CD4-positive, alpha-beta T cell treated with Interleukin-21 for 1 hour (primary cell): ENCODE measurements around the gene ROR2.
"Not testable (repeated sequence)": the region's sequence is repeated elsewhere in the genome, so short reads cannot be mapped to it uniquely, and the experiment has no call there.

Experiments
- DNase-seq: peaks from one replicate; pipeline ENCODE4 v3.0.0-alpha.2; 2020

Gene ROR2

DNA sequence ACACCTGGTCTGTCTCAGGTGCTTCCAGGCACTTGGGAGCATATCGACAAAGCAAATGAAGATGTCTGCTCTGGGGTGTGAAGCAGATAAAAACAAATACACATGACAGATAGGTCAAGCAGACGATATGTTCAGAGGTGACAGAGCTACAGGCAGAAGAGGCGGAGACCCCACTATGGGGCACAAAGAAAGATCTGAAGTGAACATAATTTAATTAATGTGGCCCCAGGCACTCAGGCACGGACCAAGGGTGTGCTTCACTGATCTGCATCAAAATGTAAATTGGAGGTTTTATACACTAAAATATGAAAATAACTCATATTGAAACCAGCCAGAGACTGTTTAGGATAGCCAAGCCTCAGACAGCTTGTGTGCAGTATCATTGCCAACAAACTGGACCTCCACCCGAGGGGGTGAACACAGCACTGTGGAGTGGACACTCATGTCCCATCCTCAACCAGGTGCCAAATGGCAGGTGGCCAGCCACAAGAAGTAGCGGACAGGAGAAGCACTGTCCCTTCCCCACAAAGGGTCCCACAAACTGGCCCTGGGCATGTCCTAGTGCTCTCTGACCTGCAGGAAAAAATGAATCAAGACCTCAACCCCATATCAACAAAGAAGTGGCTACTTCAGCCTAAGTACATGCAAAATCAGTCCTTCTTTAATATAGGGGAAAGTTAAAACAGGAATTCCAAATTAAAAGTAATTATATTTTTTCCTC lies 29.2 kb downstream of the ROR2 start:
- no peak for DNase-seq

DNA sequence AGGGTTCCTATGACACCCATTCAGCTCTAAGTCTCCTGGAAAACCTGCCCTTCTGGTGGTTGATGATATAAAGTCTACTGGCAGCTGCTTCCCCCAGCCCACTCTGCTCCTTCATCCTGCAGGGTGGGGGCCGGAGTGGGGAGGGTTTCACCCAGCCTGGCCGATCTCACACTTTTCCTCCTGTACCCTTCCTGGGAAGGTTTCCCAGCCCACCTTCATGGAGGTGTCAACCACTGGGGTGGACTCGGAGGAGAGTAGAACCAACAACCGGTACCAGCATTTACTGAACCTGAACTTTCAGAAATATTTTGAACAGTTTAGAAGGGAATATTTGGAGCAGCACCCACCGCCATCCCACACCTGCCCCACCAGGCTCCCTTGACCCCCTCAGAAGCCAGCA lies 30.4 kb downstream of the ROR2 start:
- no peak for DNase-seq

DNA sequence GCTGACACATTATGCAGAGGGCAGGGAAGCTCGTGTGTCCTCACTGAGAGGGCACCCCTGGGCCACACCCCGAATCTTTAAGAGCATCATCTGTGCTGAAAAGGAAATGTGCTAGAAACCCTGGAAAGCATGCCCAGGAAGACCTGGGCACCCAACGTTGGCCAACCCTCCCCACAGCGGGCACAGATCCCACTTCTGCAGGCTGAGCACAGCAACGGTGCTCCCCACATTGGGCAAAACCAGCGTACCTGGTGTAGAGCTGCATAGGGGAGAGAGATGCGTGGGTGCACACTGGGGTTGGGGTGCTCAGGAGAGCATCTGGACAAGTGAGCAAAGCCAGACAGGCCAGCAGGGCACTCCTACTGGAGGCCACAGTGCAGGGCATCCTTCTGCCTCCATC lies 32.6 kb downstream of the ROR2 start:
- no peak for DNase-seq

DNA sequence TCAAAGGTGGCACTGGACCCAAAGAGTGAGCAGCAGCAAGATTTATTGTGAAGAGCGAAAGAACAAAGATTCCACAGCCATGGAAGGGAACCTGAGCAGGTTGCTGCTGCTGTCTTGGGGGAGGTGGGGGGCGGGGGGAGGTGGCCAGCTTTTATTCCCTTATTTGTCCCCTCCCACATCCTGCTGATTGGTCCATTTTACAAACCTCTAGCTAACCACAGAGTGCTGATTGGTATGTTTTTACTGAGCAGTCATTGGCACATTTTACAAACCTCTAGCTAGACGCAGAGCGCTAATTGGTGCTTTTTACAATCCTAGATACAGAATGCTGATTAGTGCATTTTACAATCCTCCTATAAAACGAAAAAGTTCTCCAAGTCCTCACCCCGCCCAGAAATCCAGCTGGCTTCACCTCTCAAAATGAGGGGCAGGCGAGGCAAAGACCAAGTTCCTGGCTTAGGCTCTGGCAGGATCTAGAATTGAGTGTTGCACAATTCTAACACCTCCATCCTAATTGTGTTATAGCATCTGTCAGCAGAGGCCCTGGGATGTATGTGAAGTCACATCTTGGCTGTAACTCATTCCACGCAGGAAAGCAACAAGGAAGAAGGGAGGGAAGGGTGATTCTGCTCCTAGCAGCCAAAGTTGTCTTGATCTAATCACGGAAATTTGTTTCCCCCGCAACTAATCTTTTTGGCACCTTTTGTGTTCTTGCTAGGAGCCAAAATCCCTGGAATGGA lies 34.3 kb downstream of the ROR2 start:
- DNase-seq, result no peak

DNA sequence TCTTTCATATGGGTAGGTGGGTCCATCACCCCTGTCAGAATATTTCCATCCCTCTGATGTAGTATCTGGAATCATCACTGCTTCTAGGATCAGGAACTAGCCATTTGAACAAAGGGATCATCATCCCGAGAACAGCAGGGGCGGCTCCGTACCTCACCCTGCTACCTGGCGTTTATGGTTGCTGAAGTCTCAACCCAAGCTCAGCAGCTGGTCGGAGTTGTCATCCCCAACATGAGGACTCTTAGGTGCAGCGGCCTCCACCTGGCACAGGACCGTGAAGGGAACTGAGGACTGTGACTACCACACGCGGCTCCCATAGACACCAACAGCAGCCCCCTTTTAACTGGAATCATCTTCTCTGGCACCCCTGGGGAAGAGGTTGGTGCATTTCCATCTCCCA lies 35.1 kb downstream of the ROR2 start:
- DNase-seq, result no peak

DNA sequence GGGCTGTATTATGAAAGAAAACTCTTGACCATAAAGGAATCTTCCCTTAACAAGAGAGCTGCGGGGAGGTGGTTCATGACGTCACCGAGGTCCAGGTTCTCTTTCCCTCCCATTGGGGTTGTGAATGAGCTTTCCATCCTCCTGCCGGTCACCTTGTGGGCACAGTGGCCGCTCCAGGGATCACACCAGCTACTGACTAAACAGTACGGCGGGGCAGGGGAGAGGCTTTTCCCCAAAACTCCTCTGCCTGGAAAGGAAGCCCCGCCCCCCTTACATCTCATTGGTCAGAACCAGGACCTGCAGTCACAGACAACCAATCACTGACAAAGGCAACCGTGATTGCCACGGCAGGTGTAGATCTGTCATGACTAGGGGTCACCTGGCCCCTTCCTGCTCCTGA lies 35.6 kb downstream of the ROR2 start:
- no peak for DNase-seq

DNA sequence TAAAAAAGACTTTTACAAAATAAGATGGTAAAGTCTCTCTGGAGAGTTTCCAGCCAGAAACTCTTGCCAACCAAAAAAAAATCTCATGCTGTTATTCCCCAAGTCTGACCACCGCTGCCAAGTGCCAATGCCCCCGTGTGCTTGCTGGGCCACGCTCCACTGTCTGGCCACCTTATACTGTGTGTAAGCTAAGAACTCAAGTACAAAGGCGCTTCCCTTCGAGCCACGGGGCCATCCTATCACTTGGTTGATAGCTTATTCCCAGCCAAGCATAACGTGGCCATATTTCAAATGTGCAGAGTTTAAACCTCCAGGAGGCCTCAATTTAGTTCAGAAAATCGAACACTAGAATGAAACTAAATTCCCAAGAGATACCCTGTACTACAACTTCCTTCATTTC lies 36.0 kb downstream of the ROR2 start:
- DNase-seq, result no peak

DNA sequence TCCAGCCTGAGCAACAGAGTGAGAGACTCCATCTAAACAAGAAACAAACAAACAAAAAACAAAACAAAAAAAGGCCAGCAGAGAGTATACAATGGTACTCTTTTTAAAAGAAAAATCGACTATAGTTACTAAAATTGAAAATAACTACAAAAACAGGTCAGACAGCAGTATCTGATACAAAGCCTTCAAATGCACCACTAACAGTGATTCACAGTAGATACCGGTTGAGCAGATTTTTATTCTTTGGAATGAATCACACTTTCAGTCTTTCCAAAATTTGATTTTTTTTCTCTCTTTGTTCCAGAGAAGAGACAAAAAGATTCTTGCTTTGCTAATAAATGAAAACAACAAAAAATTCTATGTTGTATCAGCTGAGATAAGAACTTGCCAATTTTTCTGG lies 36.9 kb downstream of the ROR2 start:
- DNase-seq, result no peak

DNA sequence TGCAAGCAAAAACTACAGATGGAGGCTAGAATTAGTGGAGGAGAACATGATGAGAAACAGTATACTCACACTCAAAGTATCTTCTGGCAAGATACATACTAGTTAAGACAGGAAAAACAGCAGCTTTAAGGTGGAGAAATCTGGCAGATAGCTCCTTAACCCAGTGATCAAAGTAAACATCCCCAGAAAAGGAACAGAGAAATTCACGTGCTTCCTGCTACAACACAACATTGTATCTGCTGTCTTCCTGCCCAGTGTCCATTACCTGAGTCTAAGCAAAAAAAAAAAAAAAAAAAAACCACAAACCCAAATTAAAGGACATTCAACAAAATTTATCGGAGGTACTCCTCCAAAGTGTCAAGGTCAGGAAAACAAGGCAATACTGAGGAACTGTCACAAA lies 38.4 kb downstream of the ROR2 start:
- DNase-seq, result no peak

DNA sequence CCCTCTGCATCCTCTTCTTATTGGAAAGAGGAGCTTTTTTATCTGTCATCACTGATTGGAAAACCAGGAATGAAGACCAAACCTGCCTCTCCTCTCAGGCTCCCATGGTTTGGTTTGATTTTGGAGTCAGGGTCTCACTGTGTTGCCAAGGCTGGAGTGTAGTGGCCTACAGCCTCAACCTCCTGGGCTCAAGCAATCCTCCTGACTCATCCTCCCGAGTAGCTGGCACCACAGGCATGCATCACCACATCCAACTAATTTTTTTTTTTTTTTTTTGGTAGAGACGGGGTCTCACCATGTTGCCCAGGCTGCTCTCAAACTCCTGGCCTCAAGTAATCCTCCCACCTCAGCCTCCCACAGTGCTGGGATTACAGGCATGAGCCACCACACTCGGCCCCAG lies 40.8 kb downstream of the ROR2 start:
- not testable (repeated sequence) for DNase-seq

DNA sequence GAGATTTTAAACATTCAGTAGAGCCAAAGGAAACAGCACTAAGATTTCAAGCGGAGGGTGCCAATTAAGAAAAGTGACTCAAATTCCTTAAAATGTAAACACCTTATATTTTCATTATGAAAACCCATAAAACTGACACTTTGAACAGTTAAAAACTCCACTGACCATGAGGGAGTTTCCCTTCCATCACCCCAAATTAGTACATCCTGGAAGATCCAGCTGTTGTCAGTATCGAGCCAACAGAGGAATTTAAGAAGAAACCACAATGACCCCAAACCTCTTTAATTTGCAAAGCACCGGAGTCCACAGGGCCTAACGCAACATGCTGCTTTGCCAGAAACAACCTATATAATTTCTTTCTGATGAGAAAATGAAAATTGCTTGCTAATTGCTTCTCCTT lies 41.3 kb downstream of the ROR2 start:
- no peak for DNase-seq

DNA sequence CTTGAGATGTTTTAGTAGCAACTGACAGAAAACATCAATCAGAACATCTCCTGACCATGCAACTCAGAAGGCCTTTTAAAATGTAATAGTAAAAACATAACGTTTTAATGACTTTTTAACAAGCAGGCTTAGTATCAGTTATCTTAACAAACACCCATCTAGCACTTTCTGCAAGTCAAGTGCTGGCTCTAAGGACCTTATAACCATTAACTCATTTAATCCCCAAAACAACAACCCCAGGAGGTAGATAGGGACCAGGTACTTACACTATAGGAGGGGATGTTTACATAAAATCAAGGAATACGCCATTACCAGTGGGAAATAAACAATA lies 41.8 kb downstream of the ROR2 start:
- no peak for DNase-seq

DNA sequence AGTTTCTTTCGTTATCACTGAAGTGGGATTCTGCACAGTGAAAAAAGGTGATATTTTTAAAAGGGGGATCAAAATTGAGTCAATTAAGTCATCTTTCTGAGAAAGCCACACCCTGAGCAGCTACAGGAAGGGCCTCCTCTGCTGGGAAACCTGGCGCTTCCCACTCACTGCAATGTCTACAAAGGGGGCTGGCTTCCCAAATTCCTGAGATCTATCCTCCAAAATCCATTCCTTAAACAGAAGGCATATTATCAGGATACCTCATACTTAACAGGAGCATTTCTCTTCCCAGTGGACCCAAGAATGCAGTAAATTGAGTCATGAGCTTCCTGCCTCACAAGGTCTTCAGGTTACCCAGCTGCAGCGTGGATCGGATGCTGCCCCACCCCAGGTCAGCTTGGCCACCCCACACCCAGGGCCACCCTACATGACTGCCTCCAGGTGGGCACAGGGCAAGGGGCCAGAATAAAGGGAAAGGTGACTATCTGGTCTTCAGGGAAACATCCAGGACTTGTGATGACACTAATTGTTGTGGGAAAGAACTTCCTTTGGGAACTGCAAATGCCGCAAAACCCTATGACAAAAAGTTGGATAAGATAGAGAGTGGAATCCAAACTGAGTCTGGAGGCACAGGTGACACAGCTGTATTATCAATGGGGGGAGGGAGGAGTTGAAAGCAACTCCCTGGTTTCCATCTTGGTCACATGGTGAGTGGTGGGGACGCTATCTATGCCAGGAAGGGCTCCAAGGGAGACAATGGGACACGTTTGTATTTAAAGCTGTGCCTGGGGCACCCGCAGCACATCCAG lies 42.3 kb downstream of the ROR2 start:
- no peak for DNase-seq

DNA sequence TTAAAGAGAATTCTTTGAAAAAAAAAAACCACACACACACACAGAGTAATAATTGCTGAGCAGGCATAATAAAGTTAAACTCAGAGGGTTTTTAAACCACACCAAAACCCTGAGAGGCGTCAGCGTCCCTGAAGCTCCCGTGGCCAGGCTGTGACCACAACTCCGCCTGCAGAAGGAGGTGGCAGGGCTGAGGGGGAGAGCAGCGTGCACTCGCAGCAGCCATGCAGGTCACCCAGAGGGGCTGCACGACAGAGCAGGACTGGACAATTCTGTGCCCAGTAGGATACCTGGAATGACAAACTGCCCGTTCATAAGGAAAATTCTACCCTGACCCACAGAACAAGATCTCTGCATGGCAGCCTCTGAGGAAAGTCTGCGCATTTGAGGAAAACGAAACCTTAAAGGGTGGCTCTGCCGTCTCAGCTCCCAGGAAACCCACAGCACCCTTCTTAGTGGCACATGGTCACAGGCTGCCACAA lies 44.0 kb downstream of the ROR2 start:
- DNase-seq, result peak; percentile 60

DNA sequence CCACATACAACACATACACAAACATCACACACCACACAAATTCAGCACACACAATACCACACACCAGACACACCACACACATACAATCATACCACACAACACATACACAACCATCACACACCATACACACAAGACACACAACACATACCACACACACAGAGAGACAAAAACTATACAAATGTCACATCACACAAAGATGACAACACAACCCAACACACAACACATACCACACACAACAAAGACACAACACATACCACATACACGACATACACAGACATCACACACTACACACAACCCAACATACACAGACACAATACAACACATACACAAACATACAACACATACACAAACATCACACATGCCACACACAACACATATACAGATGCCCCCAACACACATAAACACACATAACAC lies 44.8 kb downstream of the ROR2 start:
- DNase-seq, result no peak

DNA sequence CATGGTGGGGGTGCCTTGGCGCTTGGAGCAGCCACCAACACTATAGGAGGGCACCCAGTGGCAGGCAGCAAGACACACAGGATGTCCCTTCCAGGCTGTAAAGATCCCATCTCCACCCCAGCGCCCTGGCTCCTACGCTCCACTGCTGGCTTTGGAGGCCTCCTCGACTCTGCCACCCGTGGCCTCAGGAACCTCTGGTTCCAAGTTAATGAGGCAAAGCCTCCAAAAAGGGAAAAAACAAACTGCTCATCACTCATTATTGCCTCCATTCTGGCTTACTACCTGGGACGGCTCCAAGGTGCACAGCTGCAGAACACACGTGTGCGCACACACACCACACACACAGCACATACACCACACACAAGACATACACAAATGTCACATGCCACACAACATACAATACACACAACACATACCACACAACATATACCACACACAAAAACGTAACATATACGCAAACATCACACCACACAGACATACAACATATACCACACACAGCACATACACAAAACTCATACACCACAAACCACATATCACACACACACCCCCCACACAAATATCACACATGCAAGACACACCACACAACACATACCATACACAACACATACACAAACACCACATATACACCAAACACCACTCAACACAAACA lies 45.3 kb downstream of the ROR2 start:
- no peak for DNase-seq

DNA sequence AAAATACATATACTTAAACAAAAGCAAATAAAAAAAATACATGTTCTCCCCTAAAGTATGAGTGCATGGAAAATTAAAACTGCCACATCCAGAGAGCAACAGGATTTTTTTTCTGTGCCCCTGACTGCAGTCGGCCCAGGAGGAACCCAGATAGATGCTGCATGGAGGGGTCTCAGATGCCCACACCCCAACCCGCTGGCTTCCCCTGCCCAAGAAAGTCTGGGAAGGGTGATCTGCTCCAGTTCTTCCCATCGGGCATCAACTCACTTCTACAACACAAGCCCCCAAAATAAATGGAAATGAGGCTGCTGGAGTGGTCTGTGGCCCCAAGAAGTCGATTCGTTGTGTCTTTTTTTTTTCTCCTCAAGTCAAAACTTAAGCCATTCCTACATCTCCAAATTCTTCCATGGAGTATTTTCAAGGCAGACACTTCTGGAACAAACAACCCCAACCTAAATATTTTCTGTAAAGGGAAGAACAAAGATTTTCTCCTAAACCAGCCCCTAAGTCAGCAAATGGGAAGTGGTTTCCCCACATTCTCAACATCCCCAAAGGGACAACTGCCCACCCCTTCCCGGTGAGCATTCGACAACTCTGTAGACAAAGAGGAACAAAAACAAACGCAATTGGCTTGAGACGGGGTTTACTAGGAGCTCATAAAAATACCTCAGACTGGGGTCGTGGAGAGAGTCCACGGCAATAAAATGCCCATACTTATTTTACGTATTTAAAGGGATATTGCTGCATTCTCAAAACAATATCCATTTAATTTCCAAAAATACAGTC lies 46.7 kb downstream of the ROR2 start:
- no peak for DNase-seq

DNA sequence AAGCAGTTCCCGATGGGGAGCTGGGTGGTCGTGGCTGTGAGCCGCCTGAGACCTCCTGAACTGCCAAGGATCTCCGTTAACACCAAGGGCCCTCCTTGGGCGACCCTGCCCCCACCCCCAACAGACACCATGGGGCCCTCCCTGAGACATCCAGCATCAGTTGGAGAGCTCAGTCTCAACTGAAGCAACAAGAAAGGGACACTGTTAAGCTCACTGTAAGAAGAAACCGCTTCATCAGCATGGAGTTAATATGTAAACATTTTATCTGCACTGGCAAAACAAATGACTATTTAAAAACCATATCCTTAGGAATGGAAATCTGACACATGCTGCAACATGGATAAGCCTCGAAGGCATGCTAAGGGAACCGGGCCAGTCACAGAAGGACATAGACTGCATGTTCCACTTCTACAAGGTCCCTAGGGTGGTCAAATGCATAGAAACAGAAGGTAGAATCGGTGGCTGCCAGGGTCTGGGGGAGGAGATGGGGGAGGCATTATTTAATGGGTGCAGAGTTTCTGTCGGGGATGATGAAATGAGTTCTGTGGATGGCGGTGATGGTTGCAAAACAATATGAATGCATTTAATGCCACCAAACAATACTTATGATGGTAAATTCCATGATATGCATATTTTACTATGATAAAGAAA lies 47.4 kb downstream of the ROR2 start:
- no peak for DNase-seq

DNA sequence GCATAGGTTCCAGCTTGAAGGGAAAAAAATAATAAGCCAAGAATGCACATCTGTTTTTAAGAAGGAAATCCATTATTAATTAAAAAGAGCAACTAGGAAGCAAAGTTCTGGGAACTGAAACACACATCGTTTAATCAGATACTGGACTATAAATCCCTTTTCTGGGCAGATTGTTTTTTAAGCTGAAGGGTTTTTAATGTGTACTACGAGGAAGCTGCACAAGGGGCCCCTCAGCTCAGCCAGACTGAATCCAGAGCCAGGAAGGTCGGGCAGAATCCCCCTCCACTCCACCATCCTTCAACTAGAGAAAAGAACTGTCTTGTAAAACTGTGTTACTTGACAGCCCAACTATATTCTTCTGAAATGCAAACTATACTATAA lies 49.2 kb downstream of the ROR2 start:
- DNase-seq, result no peak

DNA sequence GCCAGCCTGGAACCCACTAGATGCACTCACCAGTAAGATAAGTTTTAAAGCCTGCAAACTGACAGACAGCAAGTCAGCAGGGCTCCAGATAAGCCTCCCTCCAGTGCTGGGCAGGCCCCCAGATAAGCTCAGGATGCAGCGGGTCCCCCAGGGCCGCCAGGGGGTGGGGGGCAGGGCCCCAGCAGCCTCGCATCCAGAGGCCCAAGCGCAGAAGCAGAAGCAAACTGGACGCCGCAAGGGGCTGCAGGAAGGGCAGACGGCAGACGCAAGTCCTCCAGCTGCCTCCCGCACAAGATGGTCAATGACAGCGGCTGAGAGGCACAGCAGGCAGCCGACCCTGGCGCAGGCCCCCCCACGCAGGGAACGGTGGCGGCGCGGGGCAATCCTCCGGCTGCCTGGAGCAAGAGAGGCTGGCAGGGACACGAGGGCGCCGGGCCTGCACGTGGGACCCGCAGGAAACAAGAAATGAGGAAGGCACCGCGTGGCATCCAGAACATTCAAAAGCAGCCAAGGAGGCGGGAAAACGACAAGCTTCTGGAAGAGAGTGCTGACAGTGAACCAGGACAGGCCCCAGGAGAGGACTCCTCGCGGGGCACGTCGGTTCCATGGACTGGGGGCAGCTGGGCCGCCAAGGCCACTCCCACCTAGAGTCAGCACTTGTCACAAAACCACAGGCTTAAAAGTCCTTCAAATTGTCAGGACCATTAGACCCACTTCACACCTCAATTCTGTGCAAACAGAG lies 49.8 kb downstream of the ROR2 start:
- DNase-seq, result no peak

DNA sequence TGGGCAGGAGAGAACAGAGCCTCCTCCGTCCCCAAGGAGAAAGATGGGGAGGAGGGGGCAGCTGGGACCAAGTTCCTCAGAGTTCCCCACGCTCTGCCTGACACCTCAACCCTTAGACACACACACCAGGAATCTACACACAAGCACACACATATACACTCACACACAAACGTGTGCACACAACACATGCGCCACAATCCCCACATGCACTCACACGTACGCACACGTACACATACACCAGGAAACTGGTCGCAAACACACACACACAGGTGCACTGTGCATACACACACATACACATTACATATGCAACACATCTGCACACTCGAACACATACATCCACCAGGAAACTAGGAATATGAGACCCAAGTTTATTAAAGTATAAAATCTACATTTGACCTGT lies 50.4 kb downstream of the ROR2 start:
- DNase-seq, result no peak

DNA sequence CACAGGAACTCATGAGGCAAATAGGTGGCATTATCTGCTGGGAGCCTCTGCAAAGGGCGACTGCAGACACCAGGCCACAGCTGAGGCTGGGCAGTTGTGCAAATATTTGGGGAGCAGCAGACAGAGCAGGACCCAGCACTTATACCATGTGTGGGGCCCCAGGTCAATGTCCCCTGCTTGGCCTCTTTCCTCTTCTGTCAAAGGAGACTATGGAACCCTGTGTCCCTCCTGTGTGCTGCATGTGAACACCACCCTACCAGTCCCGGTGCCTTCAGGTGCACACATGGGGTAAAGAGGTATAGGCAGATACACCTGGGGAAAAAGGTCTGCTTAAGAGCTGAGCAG lies 50.8 kb downstream of the ROR2 start:
- no peak for DNase-seq
